K562 (cell line): ENCODE measurements around the gene BRF1.

ENCODE experiments used
- BRCA1 ChIP-seq, 2 experiments: fragments of 450-650 bp in 1 of 2; sonication (generic) in 1 of 2; formaldehyde crosslinking in 1 of 2; IDR thresholded peaks; 2 replicates each; pipeline versions ENCODE4 v1.5.0 to v1.6.1; 2017 to 2020; ENCODE audit warnings: mild to moderate bottlenecking in 1 of 2, missing genetic modification reagents in 1 of 2
- ELK1 ChIP-seq: sonication (generic); formaldehyde crosslinking; IDR thresholded peaks from 2 replicates; pipeline ENCODE4 v1.8.1; 2022; ENCODE audit warnings: missing genetic modification reagents
- HDAC8 ChIP-seq: fragments of 450-650 bp; IDR thresholded peaks from 2 replicates; pipeline ENCODE4 v1.6.1; 2016; ENCODE audit warnings: mild to moderate bottlenecking, missing genetic modification characterization, moderate library complexity, missing compliant biosample characterization
- PRPF4 ChIP-seq: fragments of 200-400 bp; formaldehyde crosslinking; IDR thresholded peaks from one replicate; pipeline ENCODE4 v1.6.1; 2017; ENCODE audit warnings: low read length, low read depth, mild to moderate bottlenecking; ENCODE audit not compliant: insufficient read depth, poor library complexity, severe bottlenecking

GRCh38 chr14:105166571-105167302, 134.1 kb downstream of the BRF1 start:
- TF ChIP-seq PRPF4 (no peak), ELK1 (CRISPR knock-in tag) (no peak), BRCA1 (IDR thresholded peaks at IDR 0.05) (no peak), BRCA1 (CRISPR knock-in tag; IDR thresholded peaks at IDR 0.05) (no peak), HDAC8 (tag) (no peak)
